Measurements from ENCODE around the gene UBASH3A. TPM values are rescaled to one million over a fixed set of nuclear protein-coding genes. Genes with fewer than 3 reads are reported as not detected.

Gene UBASH3A
- total RNA-seq, 1 donor from 2014 or later = not detected

- Mint-ChIP-seq H3K36me3 (no peaks in the 10 kb centered on the region), H3K9me3 (peaks cover 3% of the 10 kb centered on the region), H3K4me1 (ENCODE audit: unreplicated experiment) (no peaks in the 10 kb centered on the region), H3K4me3 (no peak overlapping the region), H3K27ac (no peak overlapping the region), H3K27me3 (peaks cover 5% of the 10 kb centered on the region)
- no peak for DNase-seq (ENCODE audit: extremely low spot score, unreplicated experiment)
- TF ChIP-seq CTCF (conservative IDR thresholded peaks at IDR 0.05) = no peak
Measured at GRCh38 chr21:42378418-42378817, 25.3 kb upstream of the UBASH3A start.

GRCh38 chr21:42379426-42380215 lies 24.1 kb upstream of the UBASH3A start:
- no peak for DNase-seq (ENCODE audit: extremely low spot score, unreplicated experiment)
- Mint-ChIP-seq H3K27ac (no peak overlapping the region), H3K36me3 (no peaks in the 10 kb centered on the region), H3K9me3 (peaks cover 3% of the 10 kb centered on the region), H3K4me3 (no peak overlapping the region), H3K27me3 (peaks cover 3% of the 10 kb centered on the region), H3K4me1 (ENCODE audit: unreplicated experiment) (no peaks in the 10 kb centered on the region)
- no peak for TF ChIP-seq CTCF (conservative IDR thresholded peaks at IDR 0.05)

GRCh38 chr21:42381347-42381984 lies 22.2 kb upstream of the UBASH3A start:
- H3K4me3 Mint-ChIP-seq = no peak overlapping the region
- no peaks in the 10 kb centered on the region for H3K36me3 Mint-ChIP-seq
- H3K27ac Mint-ChIP-seq = no peak overlapping the region
- peaks cover 3% of the 10 kb centered on the region for H3K9me3 Mint-ChIP-seq
- peak; percentile 60 for TF ChIP-seq CTCF (conservative IDR thresholded peaks at IDR 0.05)
- DNase-seq (ENCODE audit: extremely low spot score, unreplicated experiment) = no peak
- H3K27me3 Mint-ChIP-seq = peaks cover 3% of the 10 kb centered on the region
- peaks cover 4% of the 10 kb centered on the region for H3K4me1 Mint-ChIP-seq (ENCODE audit: unreplicated experiment)

GRCh38 chr21:42382915-42383314 lies 20.8 kb upstream of the UBASH3A start:
- H3K27me3 Mint-ChIP-seq = no peaks in the 10 kb centered on the region

GRCh38 chr21:42383331-42383730 lies 20.4 kb upstream of the UBASH3A start:
- H3K9me3 Mint-ChIP-seq = peaks cover 3% of the 10 kb centered on the region
- no peaks in the 10 kb centered on the region for H3K27me3 Mint-ChIP-seq
- no peak overlapping the region for H3K27ac Mint-ChIP-seq
- peaks cover 18% of the 10 kb centered on the region for H3K4me1 Mint-ChIP-seq (ENCODE audit: unreplicated experiment)
- no peak for TF ChIP-seq CTCF (conservative IDR thresholded peaks at IDR 0.05)
- H3K4me3 Mint-ChIP-seq = no peak overlapping the region
- no peaks in the 10 kb centered on the region for H3K36me3 Mint-ChIP-seq
- no peak for DNase-seq (ENCODE audit: extremely low spot score, unreplicated experiment)

More at GRCh38 chr21:42382915-42383314, 20.8 kb upstream of the UBASH3A start:
- Mint-ChIP-seq H3K27ac (no peak overlapping the region), H3K36me3 (no peaks in the 10 kb centered on the region), H3K9me3 (peaks cover 3% of the 10 kb centered on the region), H3K4me3 (no peak overlapping the region), H3K4me1 (ENCODE audit: unreplicated experiment) (peaks cover 17% of the 10 kb centered on the region)
- no peak for TF ChIP-seq CTCF (conservative IDR thresholded peaks at IDR 0.05)
- DNase-seq (ENCODE audit: extremely low spot score, unreplicated experiment) = no peak
